ENCODE data around the gene GBX1.

GBX1 gene

GRCh38 chr7:151126491-151127137, 40.9 kb downstream of the GBX1 start:
- no peak for DNase-seq

- DNase-seq = peak; percentile 26
Observed at GRCh38 chr7:151125846-151126481, 41.5 kb downstream of the GBX1 start.

DNA sequence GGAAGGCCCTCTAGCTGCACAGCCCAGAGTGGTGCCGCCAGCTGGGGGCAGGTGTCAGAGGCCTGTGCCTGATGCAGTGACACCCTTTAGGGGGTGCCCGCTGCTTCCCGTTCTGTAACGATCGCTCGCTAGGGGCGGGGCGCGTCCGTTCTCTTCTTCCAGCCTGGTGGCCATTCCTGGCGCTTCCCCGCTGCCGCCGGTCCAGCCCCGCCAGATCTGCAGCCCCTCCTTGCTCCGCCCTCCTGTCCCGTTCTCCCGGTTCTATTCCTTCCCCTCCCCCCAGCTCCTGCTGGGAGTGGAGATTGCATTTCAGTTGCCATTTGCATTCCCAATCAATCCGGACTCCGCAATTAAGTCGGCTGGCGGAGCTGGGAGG, 42.0 kb downstream of the GBX1 start:
- DNase-seq = peak; percentile 29

DNA sequence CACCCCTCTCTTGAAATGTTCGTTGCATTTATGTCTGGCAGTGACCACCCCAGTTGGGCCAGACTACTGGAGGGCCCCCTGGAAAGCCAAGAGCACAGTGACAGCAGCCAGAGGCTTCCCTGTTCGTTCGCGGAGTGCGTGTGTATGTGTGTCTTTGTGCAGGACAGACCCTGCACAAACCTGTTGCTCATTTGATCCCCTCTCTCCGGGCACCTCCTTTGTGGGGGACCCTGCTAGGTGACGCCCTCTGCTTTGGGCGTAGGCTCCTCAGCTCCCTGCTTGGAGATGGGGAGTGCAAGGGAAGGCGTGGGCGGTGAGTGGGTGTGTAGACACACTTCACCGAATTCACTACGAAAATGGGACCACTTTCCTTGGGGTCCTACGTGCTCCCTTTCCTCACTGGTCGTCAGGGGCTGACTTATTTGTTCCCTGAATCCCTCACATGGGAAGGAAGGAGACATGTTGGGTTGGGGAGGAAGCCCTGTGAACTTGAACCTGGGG, 42.5 kb downstream of the GBX1 start:
- DNase-seq = no peak

GRCh38 chr7:151124481-151124880, 43.0 kb downstream of the GBX1 start:
- no peak for DNase-seq

DNA sequence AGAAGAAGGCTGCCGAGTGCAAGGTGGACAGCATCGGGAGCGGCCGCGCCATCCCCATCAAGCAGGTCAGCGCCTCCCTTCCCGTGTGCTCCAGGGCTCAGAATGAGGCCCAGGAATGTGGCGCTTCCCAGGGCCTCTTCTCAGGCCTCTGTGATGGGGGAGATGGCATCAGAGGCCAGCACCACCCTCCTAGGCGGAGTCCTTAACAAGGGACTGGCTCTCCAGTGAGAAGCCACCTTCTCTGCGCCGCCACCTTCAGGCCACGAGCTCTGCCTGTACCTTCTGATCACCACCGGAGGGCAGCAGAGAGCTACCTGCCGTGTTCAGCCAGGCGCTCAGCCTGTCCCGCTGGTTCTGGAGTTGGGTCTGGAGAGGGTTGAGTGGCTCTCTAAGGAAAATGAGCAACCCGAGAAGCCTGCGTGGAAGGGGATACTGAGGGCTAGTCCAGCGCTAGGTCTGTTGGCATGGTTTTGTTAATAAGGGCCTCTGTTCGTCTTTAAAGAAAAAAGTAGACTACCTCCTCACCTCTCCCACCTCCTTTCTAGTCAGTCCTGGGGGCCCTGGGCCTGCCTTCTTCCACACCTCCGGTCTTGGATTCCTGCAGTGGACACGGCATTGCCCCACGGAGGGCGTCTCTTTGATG, 43.6 kb downstream of the GBX1 start:
- DNase-seq = peak; percentile 73

DNA sequence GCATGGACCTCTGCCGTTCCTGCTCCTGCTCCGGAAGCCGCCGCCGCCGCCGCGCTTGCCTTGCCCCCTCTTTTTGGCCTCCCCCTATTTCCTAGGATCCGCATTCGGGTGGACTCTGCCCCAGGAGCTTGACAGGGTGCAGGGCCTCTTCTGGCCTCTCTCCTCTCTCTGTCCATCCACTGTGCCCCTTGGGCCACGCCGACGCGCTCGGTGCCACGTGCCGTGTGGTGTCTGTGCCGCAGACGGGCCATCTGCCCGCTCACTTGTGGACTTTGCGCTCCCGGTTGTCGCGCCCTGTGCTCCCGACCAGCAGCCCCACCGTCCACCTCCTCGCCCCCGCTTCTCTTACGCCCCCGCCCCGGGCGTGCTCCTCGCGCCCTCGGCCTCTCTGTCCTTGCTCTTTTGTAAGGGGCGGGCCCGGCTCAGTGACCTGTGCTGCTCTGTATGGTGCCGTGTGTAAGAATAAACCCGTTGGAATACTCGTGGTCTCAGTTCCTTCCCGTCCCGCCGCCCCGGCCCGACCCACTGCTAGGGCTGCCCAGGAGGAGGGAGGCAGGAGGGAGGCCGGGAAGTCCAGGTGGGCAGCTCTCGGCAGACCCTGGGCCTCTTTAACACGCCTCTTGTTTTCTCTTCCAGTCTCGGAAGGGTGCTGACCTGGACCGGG, 44.2 kb downstream of the GBX1 start:
- DNase-seq = no peak

DNA sequence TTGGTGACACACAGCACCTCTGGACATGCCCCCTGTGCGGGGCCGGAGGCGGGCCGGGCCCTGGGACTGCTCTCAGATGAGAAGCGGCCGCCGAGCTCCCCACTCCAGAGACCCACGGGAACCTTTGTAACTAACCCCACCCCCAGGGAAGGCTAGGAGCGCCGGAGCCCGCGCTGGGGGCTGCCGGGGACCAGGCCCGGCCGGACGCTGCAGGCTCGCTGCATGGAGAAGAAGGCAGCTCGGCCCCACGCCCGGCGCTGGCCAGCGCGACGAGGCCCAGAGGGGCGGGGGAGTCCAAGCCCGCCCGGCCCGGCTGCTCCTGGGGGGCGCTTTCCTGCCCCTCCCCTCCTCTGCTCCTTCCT, 44.7 kb downstream of the GBX1 start:
- DNase-seq = no peak

- no peak for DNase-seq
Observed at GRCh38 chr7:151122276-151122675, 45.2 kb downstream of the GBX1 start.

- DNase-seq = no peak
Observed at GRCh38 chr7:151121380-151122170, 45.9 kb downstream of the GBX1 start.

DNA sequence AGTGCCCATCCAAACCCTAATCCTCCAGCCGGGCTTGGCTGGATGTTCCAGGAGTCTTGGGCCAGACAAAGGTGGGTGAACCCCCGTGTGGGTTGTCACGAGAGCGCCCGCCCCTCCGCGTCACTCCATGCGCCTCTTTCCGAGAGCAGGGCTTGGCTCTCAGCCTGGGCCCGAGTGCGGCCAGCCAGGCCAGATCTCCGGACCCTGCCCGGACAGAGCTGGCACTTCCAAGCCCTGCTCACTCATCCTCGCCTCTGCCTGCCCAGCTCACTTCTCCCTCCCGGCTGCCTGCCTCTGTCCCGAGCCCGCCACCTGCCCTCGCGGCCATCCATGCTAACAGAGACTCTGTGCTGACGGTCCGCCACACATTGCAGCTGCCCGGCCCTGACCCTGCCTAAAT, 46.6 kb downstream of the GBX1 start:
- no peak for DNase-seq

DNA sequence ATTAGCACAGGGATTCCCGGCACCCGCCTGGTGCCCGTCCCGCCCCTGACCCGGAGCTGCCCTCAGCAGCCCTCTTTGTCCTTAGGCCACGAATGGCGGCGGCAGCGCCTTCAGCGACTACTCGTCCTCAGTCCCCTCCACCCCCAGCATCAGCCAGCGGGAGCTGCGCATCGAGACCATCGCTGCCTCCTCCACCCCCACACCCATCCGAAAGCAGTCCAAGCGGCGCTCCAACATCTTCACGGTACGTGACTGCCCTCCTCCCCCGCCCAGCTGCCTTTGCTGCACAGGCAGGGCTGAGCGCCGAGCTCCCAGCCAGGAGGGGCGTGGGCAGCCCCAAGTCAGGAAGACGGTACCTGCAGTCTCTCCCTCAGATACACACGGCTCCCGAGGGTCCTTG, 47.6 kb downstream of the GBX1 start:
- no peak for DNase-seq

DNA sequence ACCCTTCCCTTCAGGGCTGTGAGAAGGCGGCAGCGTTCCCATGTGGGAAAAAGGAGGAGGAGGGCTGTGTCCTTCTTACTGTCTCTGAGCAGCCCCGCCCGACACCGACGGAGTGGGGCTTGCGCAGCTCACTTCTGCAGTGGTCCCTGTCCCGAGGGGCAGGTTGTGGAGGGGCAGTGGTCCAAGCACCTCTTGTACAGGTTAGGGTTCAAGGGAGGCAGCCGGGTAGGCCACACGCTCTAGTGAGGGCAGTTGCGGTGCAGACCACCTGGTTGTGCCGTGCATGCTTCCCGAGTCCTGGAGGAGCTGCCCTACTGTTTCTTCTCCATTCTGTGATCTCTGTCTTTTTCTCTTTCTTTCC, 48.5 kb downstream of the GBX1 start:
- no peak for DNase-seq

DNA sequence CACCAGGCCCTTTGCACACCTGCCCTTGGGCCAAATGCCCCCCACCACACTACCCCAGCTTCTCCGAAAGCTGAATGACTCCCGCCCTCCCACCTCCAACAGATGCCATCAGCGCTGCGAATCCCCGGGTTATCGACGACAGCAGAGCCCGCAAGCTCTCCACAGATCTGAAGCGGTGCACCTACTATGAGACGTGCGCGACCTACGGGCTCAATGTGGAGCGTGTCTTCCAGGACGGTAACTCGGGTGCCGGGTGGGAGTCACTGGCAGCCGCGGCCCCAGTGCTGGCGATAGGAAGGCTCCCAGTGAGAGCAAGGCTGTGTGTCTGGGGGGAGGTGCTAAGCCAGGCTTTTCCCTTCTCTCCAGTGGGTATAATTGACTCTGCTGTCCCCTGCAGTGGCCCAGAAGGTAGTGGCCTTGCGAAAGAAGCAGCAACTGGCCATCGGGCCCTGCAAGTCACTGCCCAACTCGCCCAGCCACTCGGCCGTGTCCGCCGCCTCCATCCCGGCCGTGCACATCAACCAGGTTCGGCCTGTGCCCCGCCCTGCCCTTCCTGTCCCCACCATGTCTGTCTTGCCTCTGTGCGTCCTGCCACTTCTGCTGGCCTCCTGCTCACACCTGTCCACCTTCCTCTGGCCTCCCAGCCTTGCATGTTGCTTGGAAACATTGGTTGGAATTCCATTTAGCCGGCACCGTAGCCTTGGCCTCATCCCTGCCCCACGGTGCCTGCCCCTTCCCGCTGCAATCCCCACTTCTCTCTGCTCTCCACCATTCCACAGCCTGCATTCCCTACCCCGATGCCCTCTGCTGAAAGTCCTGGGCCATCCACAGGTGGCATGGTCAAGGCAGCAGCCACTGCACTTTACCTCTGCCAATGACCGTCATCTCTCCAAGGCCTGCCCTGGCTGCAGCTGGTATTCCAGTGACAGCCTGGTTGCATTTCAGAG, 49.1 kb downstream of the GBX1 start:
- no peak for DNase-seq

DNA sequence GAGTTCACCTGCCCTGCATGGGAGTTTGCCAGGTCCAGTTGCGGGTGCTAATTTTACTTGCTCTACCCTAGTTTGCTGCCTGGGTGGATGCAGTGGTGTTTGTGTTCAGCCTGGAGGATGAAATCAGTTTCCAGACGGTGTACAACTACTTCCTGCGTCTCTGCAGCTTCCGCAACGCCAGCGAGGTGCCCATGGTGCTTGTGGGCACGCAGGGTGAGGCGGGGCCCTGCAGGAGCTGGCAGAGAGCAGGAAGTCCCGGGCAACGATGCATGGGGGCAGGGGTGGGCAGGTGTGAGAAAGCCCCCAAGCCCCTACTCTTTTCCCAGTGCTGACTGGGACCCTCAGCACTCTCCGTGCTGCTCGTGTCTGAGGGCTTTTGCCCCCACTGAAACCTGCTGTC, 49.9 kb downstream of the GBX1 start:
- no peak for DNase-seq

- DNase-seq = no peak
Observed at GRCh38 chr7:151116603-151117440, 50.7 kb downstream of the GBX1 start.

DNA sequence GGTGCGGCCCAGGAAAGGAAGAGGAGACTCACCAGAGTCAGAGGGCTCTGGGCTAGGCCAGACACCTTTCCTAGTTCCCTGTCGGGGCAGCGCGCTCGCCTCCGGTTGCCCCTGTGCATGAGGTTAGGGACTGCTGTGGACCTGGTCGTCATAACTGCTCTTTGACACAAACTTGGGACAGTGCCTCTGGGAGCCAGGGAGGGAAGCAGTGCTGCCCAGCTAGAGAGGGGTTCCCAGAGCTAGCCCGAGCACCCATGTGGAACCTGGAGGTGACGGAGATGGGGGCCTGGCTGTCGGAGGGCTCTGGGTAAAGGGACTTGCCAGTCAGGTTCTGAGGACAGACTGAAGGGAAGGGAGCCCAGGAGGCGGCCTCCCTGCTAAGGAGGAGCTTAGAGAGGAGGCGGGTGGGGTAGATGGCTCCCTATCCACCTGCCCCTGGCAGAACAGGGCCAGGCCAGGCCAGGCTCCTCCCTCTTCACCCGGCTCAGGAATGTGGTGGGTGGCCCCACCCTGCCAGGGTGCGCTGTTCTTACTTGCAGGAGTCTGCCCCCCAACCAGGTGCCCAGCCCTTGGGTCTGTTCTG, 51.6 kb downstream of the GBX1 start:
- no peak for DNase-seq

GRCh38 chr7:151115121-151115835, 52.2 kb downstream of the GBX1 start:
- DNase-seq = peak; percentile 41
